Inferior parietal cortex (tissue), 1 donor: Measurements from ENCODE around the gene SHISA8.
"Not testable (repeated sequence)": the region's sequence is repeated elsewhere in the genome, so short reads cannot be mapped to it uniquely, and the experiment has no call there.

Source experiments
- DNase-seq: peaks from one replicate; pipeline ENCODE4 v3.0.0-alpha.2; 2016; ENCODE audit errors: extremely low spot score

The SHISA8 gene

GRCh38 chr22:41899110-41899509 is 15.8 kb downstream of the SHISA8 start:
- DNase-seq: no peak

GRCh38 chr22:41898645-41899044 is 16.2 kb downstream of the SHISA8 start:
- no peak for DNase-seq

GRCh38 chr22:41893591-41894375 is 21.1 kb downstream of the SHISA8 start:
- no peak for DNase-seq

- no peak for DNase-seq
Observed at GRCh38 chr22:41892721-41893120, 22.2 kb downstream of the SHISA8 start.

GRCh38 chr22:41891407-41891806 is 23.5 kb downstream of the SHISA8 start:
- no peak for DNase-seq

- DNase-seq: no peak
Observed at GRCh38 chr22:41888627-41889200, 26.2 kb downstream of the SHISA8 start.

GRCh38 chr22:41885516-41885915 is 29.4 kb downstream of the SHISA8 start:
- no peak for DNase-seq

- DNase-seq: no peak
Observed at GRCh38 chr22:41885116-41885515, 29.8 kb downstream of the SHISA8 start.

- DNase-seq: no peak
Observed at GRCh38 chr22:41883400-41883799, 31.5 kb downstream of the SHISA8 start.

- no peak for DNase-seq
Observed at GRCh38 chr22:41880653-41881052, 34.2 kb downstream of the SHISA8 start.

GRCh38 chr22:41876675-41877074 is 38.2 kb downstream of the SHISA8 start:
- no peak for DNase-seq

GRCh38 chr22:41876275-41876674 is 38.6 kb downstream of the SHISA8 start:
- no peak for DNase-seq

GRCh38 chr22:41875531-41876270 is 39.2 kb downstream of the SHISA8 start:
- DNase-seq: no peak

GRCh38 chr22:41874090-41874489 is 40.8 kb downstream of the SHISA8 start:
- DNase-seq: no peak

GRCh38 chr22:41873391-41873790 is 41.5 kb downstream of the SHISA8 start:
- DNase-seq: no peak

- no peak for DNase-seq
Observed at GRCh38 chr22:41870786-41871185, 44.1 kb downstream of the SHISA8 start.

- DNase-seq: not testable (repeated sequence)
Observed at GRCh38 chr22:41870081-41870480, 44.8 kb downstream of the SHISA8 start.

- DNase-seq: no peak
Observed at GRCh38 chr22:41868556-41868955, 46.3 kb downstream of the SHISA8 start.

GRCh38 chr22:41863472-41863871 is 51.4 kb downstream of the SHISA8 start:
- DNase-seq: no peak

GRCh38 chr22:41862530-41863266 is 52.2 kb downstream of the SHISA8 start:
- DNase-seq: no peak

GRCh38 chr22:41862160-41862529 is 52.7 kb downstream of the SHISA8 start:
- no peak for DNase-seq
